ENCODE results near the gene NPHS2. TPM values are rescaled to one million over a fixed set of nuclear protein-coding genes. Genes with fewer than 3 reads are reported as not detected.
"Not testable (repeated sequence)": the region's sequence is repeated elsewhere in the genome, so short reads cannot be mapped to it uniquely, and the experiment has no call there.

Gene NPHS2
- total RNA-seq, 6 experiments from 2014 or later: not detected

DNA sequence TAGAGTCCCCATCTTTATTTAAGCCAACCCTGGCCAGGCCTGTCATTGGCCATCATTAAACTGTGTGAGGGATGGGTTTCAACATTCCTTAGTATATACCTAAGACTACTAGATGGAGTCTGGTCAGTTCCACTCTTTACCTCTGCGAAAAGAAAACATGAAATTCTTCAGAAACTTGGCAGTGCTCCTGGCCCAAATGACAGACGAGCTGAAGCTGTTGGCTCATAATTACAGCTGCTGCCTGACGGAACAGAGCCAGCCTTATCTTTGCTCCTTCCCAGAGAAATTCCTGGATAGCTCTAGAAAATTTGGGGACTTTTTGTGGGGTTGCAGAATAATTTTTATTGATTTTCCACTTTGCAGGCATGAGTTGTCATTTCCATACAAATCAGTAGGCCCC is 30.4 kb downstream of the NPHS2 start:
- Mint-ChIP-seq H3K36me3 (ENCODE audit: low read depth) (no peaks in the 10 kb centered on the region), H3K27me3 (ENCODE audit: insufficient read depth) (peaks cover 7% of the 10 kb centered on the region; the same call in 1 of the 2 replicates), H3K9me3 (no peaks in the 10 kb centered on the region), H3K4me1 (ENCODE audit: low read depth) (0 out of 2 replicates have a peak, but pooled peaks cover under 1% of the 10 kb centered on the region), H3K27ac (no peak overlapping the region), H3K4me3 (no peak overlapping the region)
- TF ChIP-seq, protein P1, sequence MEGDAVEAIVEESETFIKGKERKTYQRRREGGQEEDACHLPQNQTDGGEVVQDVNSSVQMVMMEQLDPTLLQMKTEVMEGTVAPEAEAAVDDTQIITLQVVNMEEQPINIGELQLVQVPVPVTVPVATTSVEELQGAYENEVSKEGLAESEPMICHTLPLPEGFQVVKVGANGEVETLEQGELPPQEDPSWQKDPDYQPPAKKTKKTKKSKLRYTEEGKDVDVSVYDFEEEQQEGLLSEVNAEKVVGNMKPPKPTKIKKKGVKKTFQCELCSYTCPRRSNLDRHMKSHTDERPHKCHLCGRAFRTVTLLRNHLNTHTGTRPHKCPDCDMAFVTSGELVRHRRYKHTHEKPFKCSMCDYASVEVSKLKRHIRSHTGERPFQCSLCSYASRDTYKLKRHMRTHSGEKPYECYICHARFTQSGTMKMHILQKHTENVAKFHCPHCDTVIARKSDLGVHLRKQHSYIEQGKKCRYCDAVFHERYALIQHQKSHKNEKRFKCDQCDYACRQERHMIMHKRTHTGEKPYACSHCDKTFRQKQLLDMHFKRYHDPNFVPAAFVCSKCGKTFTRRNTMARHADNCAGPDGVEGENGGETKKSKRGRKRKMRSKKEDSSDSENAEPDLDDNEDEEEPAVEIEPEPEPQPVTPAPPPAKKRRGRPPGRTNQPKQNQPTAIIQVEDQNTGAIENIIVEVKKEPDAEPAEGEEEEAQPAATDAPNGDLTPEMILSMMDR (IDR thresholded peaks at IDR 0.05): no peak
- DNase-seq: no peak

DNA sequence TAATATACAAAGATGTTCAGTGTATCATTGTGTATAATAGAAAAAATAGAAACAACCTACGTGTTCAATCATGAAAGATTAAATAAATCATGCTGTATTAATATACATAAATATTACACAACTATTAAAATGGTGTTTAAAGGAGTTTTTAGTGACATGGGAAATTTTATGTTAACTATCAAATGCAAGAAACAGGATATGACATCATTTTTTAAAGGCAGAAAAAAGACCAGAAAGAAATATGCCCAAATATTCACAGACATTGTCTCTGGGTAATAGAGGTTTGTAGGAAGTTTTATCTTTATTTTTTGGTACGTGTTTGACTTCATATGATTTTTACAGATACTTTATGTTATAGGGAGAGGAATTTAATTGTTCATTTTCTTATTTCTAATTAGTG is 34.0 kb downstream of the NPHS2 start:
- no peak overlapping the region for H3K27ac Mint-ChIP-seq

DNA sequence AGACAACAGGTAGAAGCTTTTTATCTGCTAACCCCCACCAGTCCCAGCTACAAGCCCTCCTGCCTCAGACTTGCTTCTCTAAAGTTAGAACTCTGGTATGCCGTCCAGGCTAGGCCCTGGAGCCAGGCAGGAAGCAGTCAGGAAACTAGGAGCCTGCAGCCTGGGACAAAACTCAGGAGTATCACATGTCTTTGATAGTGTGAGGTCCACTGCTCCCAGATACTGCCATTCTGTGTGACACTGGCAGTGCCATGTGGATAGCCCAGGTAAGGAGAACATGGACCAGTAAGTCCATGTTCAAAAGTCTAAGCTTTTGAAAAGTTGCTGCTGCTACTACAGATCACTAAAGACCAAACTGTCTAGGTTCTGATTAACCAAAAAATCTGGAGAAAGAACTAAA is 45.4 kb downstream of the NPHS2 start:
- TF ChIP-seq, protein P1 (IDR thresholded peaks at IDR 0.05): no peak
- Mint-ChIP-seq H3K27ac (no peak overlapping the region), H3K4me3 (no peak overlapping the region), H3K36me3 (ENCODE audit: low read depth) (no peaks in the 10 kb centered on the region), H3K9me3 (no peaks in the 10 kb centered on the region), H3K4me1 (ENCODE audit: low read depth) (no peaks in the 10 kb centered on the region), H3K27me3 (ENCODE audit: insufficient read depth) (peaks cover 9% of the 10 kb centered on the region; the same call in 1 of the 2 replicates)
- DNase-seq: no peak

More for the DNA sequence above, 34.0 kb downstream of the NPHS2 start:
- Mint-ChIP-seq H3K9me3 (no peaks in the 10 kb centered on the region; the same call in 1 of the 2 replicates), H3K4me1 (ENCODE audit: low read depth) (no peaks in the 10 kb centered on the region), H3K4me3 (no peak overlapping the region), H3K36me3 (ENCODE audit: low read depth) (no peaks in the 10 kb centered on the region), H3K27me3 (ENCODE audit: insufficient read depth) (peaks cover 15% of the 10 kb centered on the region; the same call in 1 of the 2 replicates)
- DNase-seq: no peak
- TF ChIP-seq, protein P1 (IDR thresholded peaks at IDR 0.05): no peak

DNA sequence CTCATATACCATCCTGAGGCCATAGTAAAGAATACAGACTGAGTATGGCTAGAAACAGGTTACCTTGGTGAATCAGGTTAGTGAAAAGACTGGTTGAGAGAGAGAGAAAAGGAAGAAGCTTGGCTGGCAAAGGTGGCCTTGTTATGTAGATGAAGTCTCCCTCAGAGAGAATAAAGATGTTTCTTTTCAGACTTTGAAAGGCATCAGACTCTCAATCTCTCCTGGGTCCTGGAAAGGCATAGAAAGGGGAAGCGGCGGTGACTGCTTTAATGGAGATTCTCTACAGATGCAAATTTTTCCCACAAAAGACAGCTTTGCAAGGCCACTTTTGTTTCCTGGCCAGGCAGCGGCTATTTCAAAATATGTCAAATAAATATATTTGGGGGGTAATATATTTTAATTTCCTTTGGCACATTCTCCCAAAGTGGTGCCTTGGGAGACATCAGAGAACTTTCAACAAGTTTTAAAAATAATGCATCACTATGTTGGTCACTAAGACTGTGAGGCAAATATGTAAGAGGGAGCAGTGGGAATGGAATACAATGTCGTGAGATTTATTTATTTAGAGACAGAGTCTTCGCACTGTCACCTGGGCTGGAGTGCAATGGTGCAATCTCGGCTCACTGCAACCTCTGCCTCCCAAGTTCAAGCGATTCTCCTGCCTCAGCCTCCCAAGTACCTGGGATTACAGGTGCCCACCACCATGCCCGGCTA is 46.1 kb downstream of the NPHS2 start:
- TF ChIP-seq, protein P1 (IDR thresholded peaks at IDR 0.05): no peak
- H3K4me3 Mint-ChIP-seq: no peak overlapping the region
- no peaks in the 10 kb centered on the region for H3K9me3 Mint-ChIP-seq
- DNase-seq: no peak
- H3K36me3 Mint-ChIP-seq (ENCODE audit: low read depth): no peaks in the 10 kb centered on the region
- H3K27me3 Mint-ChIP-seq (ENCODE audit: insufficient read depth): peaks cover 9% of the 10 kb centered on the region; the same call in 1 of the 2 replicates
- H3K27ac Mint-ChIP-seq: no peak overlapping the region
- no peaks in the 10 kb centered on the region for H3K4me1 Mint-ChIP-seq (ENCODE audit: low read depth)

DNA sequence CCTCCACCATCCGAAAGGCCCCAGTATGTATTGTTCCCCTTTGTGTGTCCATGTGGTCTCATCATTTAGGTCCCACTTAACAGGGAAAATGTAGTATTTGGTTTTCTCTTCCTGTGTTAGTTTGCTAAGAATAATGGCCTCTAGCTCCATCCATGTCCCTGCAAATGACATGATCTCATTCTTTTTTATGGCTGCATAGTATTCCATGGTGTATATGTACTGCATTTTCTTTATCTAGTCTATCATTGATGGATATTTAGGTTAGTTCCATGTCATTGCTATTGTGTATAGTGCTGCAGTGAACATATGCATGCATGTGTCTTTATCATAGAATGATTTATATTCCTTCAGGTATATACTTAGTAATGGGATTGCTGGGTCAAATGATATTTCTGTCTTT is 57.2 kb downstream of the NPHS2 start:
- H3K27me3 Mint-ChIP-seq (ENCODE audit: insufficient read depth); H3K4me3 Mint-ChIP-seq; H3K9me3 Mint-ChIP-seq; H3K27ac Mint-ChIP-seq; DNase-seq; H3K4me1 Mint-ChIP-seq (ENCODE audit: low read depth); H3K36me3 Mint-ChIP-seq (ENCODE audit: low read depth): not testable (repeated sequence)

DNA sequence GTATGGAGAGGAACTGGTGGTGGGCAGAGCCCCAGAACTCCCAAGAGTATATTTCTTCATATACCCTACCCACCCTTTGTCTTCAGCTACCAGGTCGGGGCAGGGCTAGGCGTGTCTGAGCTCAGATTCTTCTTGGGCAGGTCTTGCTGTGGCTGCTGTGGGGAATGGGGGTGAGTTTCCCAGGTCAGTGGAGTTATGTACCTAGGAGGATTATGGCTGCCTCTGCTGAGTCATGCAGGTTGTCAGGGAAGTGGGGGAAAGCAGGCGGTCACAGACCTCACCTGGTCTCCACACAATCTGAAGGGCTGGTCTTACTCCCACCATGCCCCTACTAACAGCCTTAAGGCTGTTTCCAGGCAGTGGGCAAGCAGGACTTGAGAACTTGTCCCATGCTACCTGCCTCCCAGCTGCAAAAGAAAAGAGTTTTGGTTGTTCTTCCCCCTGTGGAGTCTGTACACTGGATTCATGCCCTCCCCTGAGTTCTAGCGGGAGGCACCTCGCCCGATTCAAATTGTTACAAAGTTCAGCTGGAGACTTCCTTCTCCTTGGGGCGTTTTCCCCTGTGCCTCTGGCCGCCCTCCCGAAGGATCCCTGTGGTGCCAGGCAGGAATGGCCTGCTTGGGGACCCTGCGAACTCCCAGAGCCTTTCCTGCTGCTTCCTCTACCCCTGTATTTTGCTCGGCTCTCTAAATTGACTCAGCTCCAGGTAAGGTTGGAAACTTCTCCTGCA is 58.6 kb downstream of the NPHS2 start:
- Mint-ChIP-seq H3K27ac (no peak overlapping the region), H3K4me3 (no peak overlapping the region), H3K27me3 (ENCODE audit: insufficient read depth) (peaks cover 8% of the 10 kb centered on the region), H3K36me3 (ENCODE audit: low read depth) (no peaks in the 10 kb centered on the region), H3K4me1 (ENCODE audit: low read depth) (no peaks in the 10 kb centered on the region), H3K9me3 (no peaks in the 10 kb centered on the region)
- TF ChIP-seq, protein P1 (IDR thresholded peaks at IDR 0.05): no peak
- DNase-seq: no peak
